Inflammatory macrophage (primary cell): ENCODE measurements around the gene SPDYE2.
A peak's percentile ranks its signal among the peaks of the same experiment; 100 is the strongest.
"Not testable (repeated sequence)": the region's sequence is repeated elsewhere in the genome, so short reads cannot be mapped to it uniquely, and the experiment has no call there.

Experiments
- DNase-seq, 2 donors: peaks; one replicate each; pipeline ENCODE4 v3.0.0-alpha.2; 2020 to 2022
- total RNA-seq, 18 experiments: gene quantifications; one replicate each; lab custom pipeline; 2026; ENCODE audit warnings: mixed read lengths in 6 of 18, inconsistent platforms in 2 of 18; lab: John Stamatoyannopoulos, UW

The SPDYE2 gene, protein sequence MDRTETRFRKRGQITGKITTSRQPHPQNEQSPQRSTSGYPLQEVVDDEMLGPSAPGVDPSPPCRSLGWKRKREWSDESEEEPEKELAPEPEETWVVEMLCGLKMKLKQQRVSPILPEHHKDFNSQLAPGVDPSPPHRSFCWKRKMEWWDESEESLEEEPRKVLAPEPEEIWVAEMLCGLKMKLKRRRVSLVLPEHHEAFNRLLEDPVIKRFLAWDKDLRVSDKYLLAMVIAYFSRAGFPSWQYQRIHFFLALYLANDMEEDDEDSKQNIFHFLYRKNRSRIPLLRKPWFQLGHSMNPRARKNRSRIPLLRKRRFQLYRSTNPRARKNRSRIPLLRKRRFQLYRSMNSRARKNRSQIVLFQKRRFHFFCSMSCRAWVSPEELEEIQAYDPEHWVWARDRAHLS
- total RNA-seq = 0 to 0.12 (median 0) reads per million in 18 experiments

GRCh38 chr7:102550808-102551422 is at the start of gene SPDYE2:
TSS of gene SPDYE2 (plus strand) at chr7:102551226. CDS start at chr7:102553256, 2,030 bp downstream.
- DNase-seq = not testable (repeated sequence)

DNA sequence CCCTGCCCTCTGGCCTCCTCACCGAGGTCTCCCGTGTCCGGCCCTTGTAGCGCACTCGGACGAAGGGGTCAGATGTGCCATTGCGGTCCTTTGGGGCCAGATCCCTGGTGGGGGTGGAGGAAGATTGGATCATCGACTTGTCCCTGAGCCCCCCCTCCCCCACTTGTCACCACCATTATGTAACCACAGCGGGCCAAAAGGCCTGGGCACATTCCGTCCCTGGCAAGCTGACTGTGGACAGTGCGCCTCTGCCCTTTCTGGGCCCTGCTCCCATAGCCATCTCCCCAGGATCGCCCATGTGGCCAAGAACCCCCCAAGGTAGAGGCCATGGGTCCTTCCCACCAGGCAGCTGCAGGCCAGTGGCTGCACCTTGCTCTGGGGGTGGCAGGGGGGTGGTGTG is 47.9 kb upstream of the SPDYE2 start:
- not testable (repeated sequence) for DNase-seq

GRCh38 chr7:102505298-102506185 is 45.5 kb upstream of the SPDYE2 start:
- DNase-seq = not testable (repeated sequence)

DNA sequence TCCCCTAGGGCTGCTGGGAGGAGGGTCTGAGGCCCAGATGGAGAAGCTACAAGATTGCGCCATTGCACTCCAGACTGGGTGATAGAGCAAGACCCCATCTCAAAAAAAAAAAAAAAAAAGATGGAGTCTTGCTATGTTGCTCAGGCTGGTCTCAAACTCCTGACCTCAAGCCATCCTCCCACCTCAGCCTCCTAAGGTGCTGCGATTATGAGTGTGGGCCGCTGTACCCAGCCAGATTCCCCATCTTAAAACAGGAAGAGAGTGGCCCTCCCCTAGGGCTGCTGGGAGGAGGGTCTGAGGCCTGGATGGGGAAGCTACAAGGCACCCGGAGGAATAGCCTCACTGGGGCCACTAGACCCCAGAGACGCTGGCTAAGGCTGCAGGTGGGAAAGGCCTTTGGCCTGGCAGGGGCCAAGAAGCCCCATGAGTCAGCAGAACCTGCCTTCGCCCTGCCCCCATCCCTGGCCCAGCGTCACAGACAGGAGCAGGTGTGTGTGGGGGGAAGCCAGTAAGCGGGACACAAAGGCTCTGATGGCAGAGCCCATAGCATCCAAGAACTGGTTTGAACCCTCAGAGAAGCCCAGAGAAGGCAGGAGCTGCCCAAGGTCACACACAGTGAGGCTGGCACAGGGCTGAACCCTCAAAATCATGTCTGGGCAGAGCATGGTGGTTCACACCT is 43.5 kb upstream of the SPDYE2 start:
- not testable (repeated sequence) for DNase-seq

GRCh38 chr7:102510575-102510974 is 40.5 kb upstream of the SPDYE2 start:
- DNase-seq = not testable (repeated sequence)

GRCh38 chr7:102511860-102512522 is 39.0 kb upstream of the SPDYE2 start:
- DNase-seq = not testable (repeated sequence)

GRCh38 chr7:102512642-102513221 is 38.3 kb upstream of the SPDYE2 start:
- peak; percentile 7 to 20 for DNase-seq

DNA sequence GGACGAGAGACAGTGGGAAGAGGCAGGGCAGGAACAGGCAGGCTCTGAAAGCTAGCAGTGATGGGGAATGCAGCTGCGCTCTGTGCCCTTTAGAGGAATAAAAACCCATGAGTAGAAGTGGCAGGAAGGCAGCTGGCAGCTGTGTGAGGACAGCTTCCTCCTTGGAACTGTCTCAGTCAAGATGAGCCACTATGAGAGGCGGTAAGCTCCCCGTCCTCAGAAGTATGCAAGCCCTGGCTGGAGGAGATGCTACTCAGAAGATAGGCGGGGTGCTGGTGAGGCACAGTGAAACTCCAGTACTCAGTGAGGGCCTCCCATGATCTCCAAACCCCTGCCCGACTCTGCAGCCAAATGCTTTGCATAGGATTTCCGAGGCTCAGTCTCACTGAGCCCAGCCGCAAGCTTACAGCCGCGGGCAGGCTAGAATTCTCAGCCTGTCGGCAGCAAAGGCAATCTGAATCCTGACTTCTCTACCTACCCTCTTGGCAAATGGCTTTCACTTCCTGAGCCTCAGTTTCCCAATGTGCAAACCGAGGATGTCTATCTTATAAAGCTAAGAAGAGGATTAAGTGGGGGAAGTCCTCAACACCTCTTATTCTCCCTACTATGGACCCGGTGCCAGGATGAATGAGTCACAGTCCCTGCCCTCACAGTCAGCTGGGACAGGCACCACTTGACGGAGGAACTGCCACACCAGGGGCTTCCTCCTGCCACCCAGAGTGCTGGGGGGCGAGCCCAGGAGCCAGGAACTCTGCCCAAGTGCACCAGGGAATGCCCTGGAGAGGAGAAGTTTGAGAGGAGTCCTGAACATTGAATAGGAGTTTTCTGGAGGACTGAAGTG is 35.9 kb upstream of the SPDYE2 start:
- not testable (repeated sequence) for DNase-seq

DNA sequence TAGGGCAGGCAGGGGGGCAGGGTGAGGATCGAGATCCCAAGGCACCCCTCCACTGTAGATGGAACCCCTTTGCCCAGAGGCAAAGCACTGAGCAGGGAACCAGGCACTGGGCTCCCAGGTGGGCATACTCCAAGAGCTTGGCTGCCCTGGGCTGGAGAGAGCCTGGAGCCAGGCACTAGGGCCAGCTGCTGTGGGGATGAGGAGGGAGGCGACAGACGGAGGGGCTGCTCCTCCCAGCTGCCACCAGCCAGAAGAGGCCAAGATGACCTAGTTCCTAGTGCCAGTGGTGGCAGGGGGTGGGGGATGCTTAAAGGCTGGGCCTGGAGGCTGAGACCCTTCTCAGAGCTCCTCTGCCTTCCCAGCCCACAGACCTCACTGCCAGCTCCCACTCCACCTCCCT is 35.1 kb upstream of the SPDYE2 start:
- not testable (repeated sequence) for DNase-seq

GRCh38 chr7:102516951-102517350 is 34.1 kb upstream of the SPDYE2 start:
- not testable (repeated sequence) for DNase-seq

DNA sequence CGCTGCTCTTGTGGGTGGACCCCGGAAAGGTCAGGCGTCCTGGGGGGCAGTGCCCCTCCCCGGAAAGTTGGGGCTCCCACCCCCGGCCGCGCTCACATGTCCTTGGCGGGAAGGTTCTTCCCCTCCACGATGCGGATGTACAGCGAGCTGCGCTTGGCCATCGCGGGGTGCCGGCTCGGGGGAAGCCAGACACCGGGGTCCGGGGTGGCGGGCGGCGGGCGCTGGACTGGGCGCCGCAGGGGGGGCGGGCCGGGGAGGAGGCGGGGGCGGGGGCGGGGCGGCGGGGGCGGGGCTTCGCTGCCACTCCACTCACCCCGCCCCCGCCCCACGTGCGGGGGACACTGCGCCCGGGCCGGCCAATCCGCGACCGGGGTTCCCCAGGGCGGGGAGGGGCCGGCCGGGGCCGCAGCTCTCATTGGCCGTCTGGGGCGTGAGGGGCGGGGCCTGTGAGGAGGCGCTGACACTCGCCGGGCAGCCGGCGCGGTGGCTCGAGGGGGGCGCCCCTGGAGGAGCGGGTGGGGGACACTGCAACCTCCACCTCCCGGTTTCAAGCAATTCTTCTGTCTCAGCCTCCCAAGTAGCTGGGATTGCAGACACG is 33.4 kb upstream of the SPDYE2 start, which contains the start of gene RASA4B:
RASA4B (minus strand) TSS at position 228 of the 598 bp plus-strand sequence; CDS start at position 161, 67 bp downstream.
- DNase-seq = peak in 1 of 2 donors; percentile 0

- DNase-seq = not testable (repeated sequence)
These were observed 30.2 kb upstream of the SPDYE2 start for GRCh38 chr7:102520797-102521196.

- not testable (repeated sequence) for DNase-seq
These were observed 26.2 kb upstream of the SPDYE2 start for GRCh38 chr7:102524803-102525202.

GRCh38 chr7:102527182-102527581 is 23.8 kb upstream of the SPDYE2 start:
- not testable (repeated sequence) for DNase-seq

GRCh38 chr7:102527822-102528793 is 22.9 kb upstream of the SPDYE2 start:
- not testable (repeated sequence) for DNase-seq

DNA sequence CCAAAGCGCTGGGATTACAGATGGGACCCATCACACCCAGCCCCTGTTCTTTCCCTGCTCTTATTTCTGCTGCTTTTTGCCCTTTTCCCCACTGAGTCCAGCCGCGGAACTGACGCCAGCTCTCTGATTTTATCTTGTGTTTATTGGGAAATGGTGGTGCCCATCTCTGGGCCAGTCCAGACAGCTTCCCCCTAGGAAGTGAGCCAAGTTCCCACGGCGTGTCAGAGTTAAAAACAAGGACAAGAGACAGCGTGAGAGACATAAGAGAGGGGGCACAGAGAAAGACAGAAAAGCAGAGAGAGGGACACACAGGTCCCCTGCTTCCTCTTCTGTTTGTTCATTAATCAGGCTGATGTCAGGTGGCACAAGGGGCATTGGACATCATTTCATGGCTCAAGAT is 19.4 kb upstream of the SPDYE2 start:
- DNase-seq = not testable (repeated sequence)

GRCh38 chr7:102532127-102532526 is 18.9 kb upstream of the SPDYE2 start:
- not testable (repeated sequence) for DNase-seq

GRCh38 chr7:102535062-102535615 is 15.9 kb upstream of the SPDYE2 start:
- DNase-seq = not testable (repeated sequence)
